ENCODE results near the gene MRPS18B. TPM values are rescaled to one million over a fixed set of nuclear protein-coding genes. Genes with fewer than 3 reads are reported as not detected.

Gene MRPS18B
- total RNA-seq, 1 experiment from 2014 or later, result 120 TPM

DNA sequence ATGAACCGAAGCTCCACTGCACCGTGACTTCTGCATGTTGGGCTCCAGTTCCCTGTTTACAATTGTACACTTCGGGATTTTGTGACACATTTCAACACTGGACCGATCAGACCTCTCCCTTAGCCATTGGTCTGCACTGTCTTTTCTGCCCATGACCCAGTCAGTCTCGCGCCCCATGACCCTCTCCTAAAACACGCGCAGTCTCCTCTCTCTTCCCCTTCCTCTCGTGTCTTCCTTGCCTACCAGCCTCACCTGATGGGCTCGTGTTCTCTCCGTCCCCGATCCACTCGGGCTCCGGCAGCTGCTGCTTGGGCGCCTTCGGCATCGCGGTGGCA lies 46.9 kb upstream of the MRPS18B start:
- POLR2A ChIA-PET, result interaction anchor here (0.6 to 3.3 kb wide), 25 partner anchors 10 to 509 kb away, joined by 3 to 125 read pairs (median 5); partner anchors contain the start of genes DHX16, GNL1, MRPS18B and NRM
- intact Hi-C loops (cut with micrococcal nuclease), result loop anchor here (1.0 kb wide), 1 partner anchor 14 kb away; the partner anchor contains the start of gene GNL1
- Mint-ChIP-seq H3K4me1 (ENCODE audit: insufficient read depth, unreplicated experiment) (peaks cover 43% of the 10 kb centered on the region), H3K27me3 (ENCODE audit: insufficient read depth, unreplicated experiment) (no peaks in the 10 kb centered on the region), H3K9me3 (ENCODE audit: unreplicated experiment) (no peaks in the 10 kb centered on the region), H3K27ac (ENCODE audit: low read depth, unreplicated experiment) (peak overlapping the region; percentile 99), H3K4me3 (ENCODE audit: unreplicated experiment) (peak overlapping the region; percentile 92), H3K36me3 (ENCODE audit: insufficient read depth, unreplicated experiment) (peaks cover 25% of the 10 kb centered on the region)
- TF ChIP-seq, protein P1, sequence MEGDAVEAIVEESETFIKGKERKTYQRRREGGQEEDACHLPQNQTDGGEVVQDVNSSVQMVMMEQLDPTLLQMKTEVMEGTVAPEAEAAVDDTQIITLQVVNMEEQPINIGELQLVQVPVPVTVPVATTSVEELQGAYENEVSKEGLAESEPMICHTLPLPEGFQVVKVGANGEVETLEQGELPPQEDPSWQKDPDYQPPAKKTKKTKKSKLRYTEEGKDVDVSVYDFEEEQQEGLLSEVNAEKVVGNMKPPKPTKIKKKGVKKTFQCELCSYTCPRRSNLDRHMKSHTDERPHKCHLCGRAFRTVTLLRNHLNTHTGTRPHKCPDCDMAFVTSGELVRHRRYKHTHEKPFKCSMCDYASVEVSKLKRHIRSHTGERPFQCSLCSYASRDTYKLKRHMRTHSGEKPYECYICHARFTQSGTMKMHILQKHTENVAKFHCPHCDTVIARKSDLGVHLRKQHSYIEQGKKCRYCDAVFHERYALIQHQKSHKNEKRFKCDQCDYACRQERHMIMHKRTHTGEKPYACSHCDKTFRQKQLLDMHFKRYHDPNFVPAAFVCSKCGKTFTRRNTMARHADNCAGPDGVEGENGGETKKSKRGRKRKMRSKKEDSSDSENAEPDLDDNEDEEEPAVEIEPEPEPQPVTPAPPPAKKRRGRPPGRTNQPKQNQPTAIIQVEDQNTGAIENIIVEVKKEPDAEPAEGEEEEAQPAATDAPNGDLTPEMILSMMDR (IDR thresholded peaks at IDR 0.05; ENCODE audit: unreplicated experiment), result no peak
- CTCF ChIA-PET, result interaction anchor here (0.6 to 1.4 kb wide), 8 partner anchors 14 to 260 kb away, joined by 3 to 6 read pairs (median 4); partner anchors contain the start of genes GNL1 and PRR3
- DNase-seq (ENCODE audit: unreplicated experiment), result no peak
- TSS peak; percentile 82 for BruUV-seq (replicated peaks)

GRCh38 chr6:30571075-30571761 lies 46.4 kb upstream of the MRPS18B start, which contains the start of gene ABCF1:
TSS of gene ABCF1 (plus strand) at chr6:30571442. CDS start at chr6:30571488, 46 bp downstream.
- CTCF ChIA-PET, result interaction anchor here (0.6 to 1.4 kb wide), 7 partner anchors 14 to 259 kb away, joined by 3 to 6 read pairs (median 4); partner anchors contain the start of genes GNL1 and PRR3
- no peaks in the 10 kb centered on the region for H3K27me3 Mint-ChIP-seq (ENCODE audit: insufficient read depth, unreplicated experiment)
- BruUV-seq (replicated peaks), result no TSS peak
- peaks cover 25% of the 10 kb centered on the region for H3K36me3 Mint-ChIP-seq (ENCODE audit: insufficient read depth, unreplicated experiment)
- intact Hi-C loops (cut with micrococcal nuclease), result loop anchor here (1.0 kb wide), 1 partner anchor 15 kb away; the partner anchor contains the start of gene GNL1
- TF ChIP-seq, protein P1 (IDR thresholded peaks at IDR 0.05; ENCODE audit: unreplicated experiment), result no peak
- peak within 1 kb of the TSS; percentile 92 for H3K4me3 Mint-ChIP-seq (ENCODE audit: unreplicated experiment)
- H3K27ac Mint-ChIP-seq (ENCODE audit: low read depth, unreplicated experiment), result peak within 1 kb of the TSS; percentile 99
- peak; percentile 95 for DNase-seq (ENCODE audit: unreplicated experiment)
- peaks cover 43% of the 10 kb centered on the region for H3K4me1 Mint-ChIP-seq (ENCODE audit: insufficient read depth, unreplicated experiment)
- H3K9me3 Mint-ChIP-seq (ENCODE audit: unreplicated experiment), result no peaks in the 10 kb centered on the region
- POLR2A ChIA-PET, result interaction anchor here (0.6 to 3.3 kb wide), 26 partner anchors 10 to 508 kb away, joined by 3 to 125 read pairs (median 4); partner anchors contain the start of genes DHX16, GNL1, MRPS18B and NRM

DNA sequence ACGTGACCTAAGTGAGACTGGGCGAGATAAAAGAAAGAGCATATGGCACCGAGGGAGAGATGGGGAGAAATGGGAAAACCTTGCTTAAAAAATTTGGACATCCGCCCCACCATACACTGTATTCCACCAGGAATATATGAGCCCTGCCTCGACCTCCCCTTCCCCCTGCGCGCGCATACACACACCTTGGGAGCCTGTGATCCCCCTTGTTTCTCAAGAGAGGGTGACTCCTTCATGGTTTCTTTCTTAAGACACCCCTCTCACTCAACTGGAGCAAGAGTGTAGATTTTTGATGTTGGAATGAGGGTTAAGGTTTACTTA lies 45.9 kb upstream of the MRPS18B start:
- Mint-ChIP-seq H3K27ac (ENCODE audit: low read depth, unreplicated experiment) (peak overlapping the region; percentile 99), H3K27me3 (ENCODE audit: insufficient read depth, unreplicated experiment) (no peaks in the 10 kb centered on the region), H3K4me1 (ENCODE audit: insufficient read depth, unreplicated experiment) (peaks cover 45% of the 10 kb centered on the region), H3K9me3 (ENCODE audit: unreplicated experiment) (no peaks in the 10 kb centered on the region), H3K36me3 (ENCODE audit: insufficient read depth, unreplicated experiment) (peaks cover 24% of the 10 kb centered on the region), H3K4me3 (ENCODE audit: unreplicated experiment) (peak overlapping the region; percentile 92)
- ChIA-PET POLR2A (interaction anchor here (0.6 to 3.3 kb wide), 17 partner anchors 10 to 243 kb away, joined by 3 to 125 read pairs (median 5); partner anchors contain the start of genes DHX16, GNL1, MRPS18B and NRM), CTCF (interaction anchor here (1.3 kb wide), 1 partner anchor 26 kb away, joined by 6 read pairs; no protein-coding TSS in a partner anchor)
- intact Hi-C loops (cut with micrococcal nuclease), result loop anchor here (1.0 kb wide), 1 partner anchor 15 kb away; the partner anchor contains the start of gene GNL1
- no peak for DNase-seq (ENCODE audit: unreplicated experiment)
- BruUV-seq (replicated peaks), result TSS peak; percentile 77
- TF ChIP-seq, protein P1 (IDR thresholded peaks at IDR 0.05; ENCODE audit: unreplicated experiment), result no peak

DNA sequence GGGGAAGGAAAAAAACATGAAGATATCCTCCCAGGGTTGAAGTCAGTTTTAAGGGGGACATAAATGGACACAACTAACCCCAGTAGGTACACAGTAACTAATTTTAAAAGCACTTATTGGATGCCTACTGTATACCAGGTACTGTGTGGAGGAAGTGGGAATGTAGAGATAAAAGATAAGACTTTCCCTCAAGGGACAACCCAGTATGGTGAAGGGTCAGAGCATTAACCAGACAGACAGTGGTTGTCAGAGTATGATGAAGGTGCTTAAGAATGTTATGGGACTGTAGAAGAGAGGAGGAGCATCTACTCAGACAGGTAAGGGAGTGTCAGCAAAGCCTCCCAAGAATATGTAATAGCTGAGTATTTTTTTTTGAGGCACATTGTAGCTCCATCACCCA lies 45.5 kb upstream of the MRPS18B start:
- peak overlapping the region; percentile 99 for H3K27ac Mint-ChIP-seq (ENCODE audit: low read depth, unreplicated experiment)

More for the DNA sequence above, 45.5 kb upstream of the MRPS18B start:
- POLR2A ChIA-PET, result interaction anchor here (0.6 to 0.7 kb wide), 2 partner anchors 14 to 31 kb away, joined by 3 read pairs; no protein-coding TSS in a partner anchor
- Mint-ChIP-seq H3K27me3 (ENCODE audit: insufficient read depth, unreplicated experiment) (no peaks in the 10 kb centered on the region), H3K4me3 (ENCODE audit: unreplicated experiment) (peak overlapping the region; percentile 92), H3K4me1 (ENCODE audit: insufficient read depth, unreplicated experiment) (peaks cover 50% of the 10 kb centered on the region), H3K36me3 (ENCODE audit: insufficient read depth, unreplicated experiment) (peaks cover 24% of the 10 kb centered on the region), H3K9me3 (ENCODE audit: unreplicated experiment) (no peaks in the 10 kb centered on the region)
- TF ChIP-seq, protein P1 (IDR thresholded peaks at IDR 0.05; ENCODE audit: unreplicated experiment), result no peak
- intact Hi-C loops (cut with micrococcal nuclease), result no loop called here
- no TSS peak for BruUV-seq (replicated peaks)
- DNase-seq (ENCODE audit: unreplicated experiment), result no peak
- CTCF ChIA-PET, result no interaction called here
